GM12878 (cell line): ENCODE measurements around the gene EEF1AKMT3. TPM values are rescaled to one million over a fixed set of nuclear protein-coding genes. Genes with fewer than 3 reads are reported as not detected.

ENCODE experiments used
- BACH1 ChIP-seq: fragments of 450-650 bp; IDR thresholded peaks from 2 replicates; pipeline ENCODE4 v1.6.1; 2017; ENCODE audit warnings: mild to moderate bottlenecking, borderline replicate concordance
- BMI1 ChIP-seq: fragments of 450-650 bp; IDR thresholded peaks from 2 replicates; pipeline ENCODE4 v1.6.1; 2016; ENCODE audit warnings: mild to moderate bottlenecking, moderate library complexity, borderline replicate concordance
- CHD1 ChIP-seq: IDR thresholded peaks from 2 replicates; pipeline ENCODE4 v1.6.1; 2012; ENCODE audit warnings: low read depth, low read length, improper control_type of control experiment
- CREM ChIP-seq: IDR thresholded peaks from 2 replicates; pipeline ENCODE4 v1.6.1; 2014; ENCODE audit warnings: antibody characterized with exemption, low read depth
- GABPA ChIP-seq: IDR thresholded peaks from 2 replicates; pipeline ENCODE4 v1.6.1; 2014; ENCODE audit warnings: antibody characterized with exemption, low read depth, mild to moderate bottlenecking, inconsistent platforms
- IKZF2 ChIP-seq, 2 experiments: fragments of 450-650 bp; IDR thresholded peaks; 2 replicates each; pipeline ENCODE4 v1.6.1; 2017; ENCODE audit warnings: mild to moderate bottlenecking in 2 of 2, moderate library complexity in 2 of 2
- KLF5 ChIP-seq: fragments of 450-650 bp; IDR thresholded peaks from 2 replicates; pipeline ENCODE4 v1.6.1; 2014; ENCODE audit warnings: mild to moderate bottlenecking; ENCODE audit not compliant: partially characterized antibody
- MTA2 ChIP-seq: fragments of 450-650 bp; IDR thresholded peaks from 2 replicates; pipeline ENCODE4 v1.6.1; 2016; ENCODE audit warnings: low read depth, mild to moderate bottlenecking, moderate library complexity
- NBN ChIP-seq: fragments of 450-650 bp; IDR thresholded peaks from 2 replicates; pipeline ENCODE4 v1.6.1; 2016
- PRDM15 ChIP-seq: fragments of 450-650 bp; formaldehyde crosslinking; IDR thresholded peaks from 2 replicates; pipeline ENCODE4 v1.4.0; 2020; ENCODE audit warnings: mild to moderate bottlenecking, moderate library complexity
- RAD51 ChIP-seq: fragments of 450-650 bp; IDR thresholded peaks from 2 replicates; pipeline ENCODE4 v1.6.1; 2016; ENCODE audit warnings: moderate library complexity, mild to moderate bottlenecking, inconsistent platforms
- RCOR1 ChIP-seq: conservative IDR thresholded peaks from 2 replicates; pipeline ENCODE4 v1.6.1; 2012; ENCODE audit warnings: low read depth, low read length, improper control_type of control experiment
- RUNX3 ChIP-seq: IDR thresholded peaks from 2 replicates; pipeline ENCODE4 v1.6.1; 2012; ENCODE audit warnings: low read length, inconsistent platforms
- SP1 ChIP-seq: IDR thresholded peaks from one replicate; pipeline ENCODE4 v1.6.1; 2011; ENCODE audit warnings: low read depth, low read length
- ZNF622 ChIP-seq: fragments of 450-650 bp; IDR thresholded peaks from 2 replicates; pipeline ENCODE4 v1.6.1; 2017; ENCODE audit warnings: mild to moderate bottlenecking, inconsistent platforms
- polyA plus RNA-seq, 11 experiments: library from polyadenylated mRNA; depleted of rRNA in 4 of 11; unstranded in 6 of 11; stranded (reverse) in 5 of 11; fragments of >200 nt; fragmentation: Nextera tagmentation in 4 of 11; fragmentation: Illumina TruSeq in 1 of 11; extraction: Ambion mirVana in 4 of 11; extraction: Trizol in 1 of 11; gene quantifications; 1 replicate in 1 of 11; 2 replicates in 10 of 11; pipeline versions ENCODE4 v1.2.1 to v1.2.3, GENCODE V29; 2011 to 2016; ENCODE audit warnings: inconsistent platforms in 2 of 11, missing spikeins in 2 of 11, low read depth in 1 of 11
- total RNA-seq, 4 experiments: library from RNA; depleted of rRNA in 3 of 4; stranded (reverse); fragments of >200 nt in 3 of 4; fragmentation: Illumina TruSeq in 1 of 4; extraction: Trizol in 1 of 4; gene quantifications; 2 replicates each; pipeline versions ENCODE4 v1.2.1 to v1.2.3, GENCODE V29; 2013 to 2021
- TF ChIP-seq, protein P1 (sequence below): fragments of 450-650 bp; IDR thresholded peaks from 2 replicates; pipeline ENCODE4 v1.6.1; 2018; ENCODE audit warnings: borderline replicate concordance, mild to moderate bottlenecking; ENCODE audit not compliant: partially characterized antibody

The EEF1AKMT3 gene
- total and polyA plus RNA-seq, 10 of the 15 experiments (the other 5 are each of a cell fraction or from before 2014, with no cell fraction given), result 1.2 to 8.2 (median 3.5) TPM

- no peak for TF ChIP-seq PRDM15 (CRISPR knock-in tag)
- no peak for TF ChIP-seq MTA2
- TF ChIP-seq RCOR1, result peak; percentile 87; the same call in 1 of the 2 replicates
- peak; percentile 28; the same call in 1 of the 2 replicates for TF ChIP-seq NBN
- no peak for TF ChIP-seq SP1
- TF ChIP-seq CREM, result peak; percentile 46; the same call in 1 of the 2 replicates
- no peak for TF ChIP-seq CHD1
- TF ChIP-seq KLF5, result no peak
- peak; percentile 68; the same call in 1 of the 2 replicates for TF ChIP-seq GABPA
- TF ChIP-seq ZNF622, result no peak
- TF ChIP-seq RUNX3, result peak; percentile 28; the same call in 1 of the 2 replicates
- no peak for TF ChIP-seq IKZF2 (IDR thresholded peaks at IDR 0.05)
- TF ChIP-seq, protein P1, sequence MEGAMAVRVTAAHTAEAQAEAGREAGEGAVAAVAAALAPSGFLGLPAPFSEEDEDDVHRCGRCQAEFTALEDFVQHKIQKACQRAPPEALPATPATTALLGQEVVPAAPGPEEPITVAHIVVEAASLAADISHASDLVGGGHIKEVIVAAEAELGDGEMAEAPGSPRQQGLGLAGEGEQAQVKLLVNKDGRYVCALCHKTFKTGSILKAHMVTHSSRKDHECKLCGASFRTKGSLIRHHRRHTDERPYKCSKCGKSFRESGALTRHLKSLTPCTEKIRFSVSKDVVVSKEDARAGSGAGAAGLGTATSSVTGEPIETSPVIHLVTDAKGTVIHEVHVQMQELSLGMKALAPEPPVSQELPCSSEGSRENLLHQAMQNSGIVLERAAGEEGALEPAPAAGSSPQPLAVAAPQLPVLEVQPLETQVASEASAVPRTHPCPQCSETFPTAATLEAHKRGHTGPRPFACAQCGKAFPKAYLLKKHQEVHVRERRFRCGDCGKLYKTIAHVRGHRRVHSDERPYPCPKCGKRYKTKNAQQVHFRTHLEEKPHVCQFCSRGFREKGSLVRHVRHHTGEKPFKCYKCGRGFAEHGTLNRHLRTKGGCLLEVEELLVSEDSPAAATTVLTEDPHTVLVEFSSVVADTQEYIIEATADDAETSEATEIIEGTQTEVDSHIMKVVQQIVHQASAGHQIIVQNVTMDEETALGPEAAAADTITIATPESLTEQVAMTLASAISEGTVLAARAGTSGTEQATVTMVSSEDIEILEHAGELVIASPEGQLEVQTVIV, result no peak
- no peak for TF ChIP-seq RAD51
- no peak for TF ChIP-seq BACH1
- peak; percentile 86 for TF ChIP-seq BMI1
These were observed 31.6 kb upstream of the EEF1AKMT3 start (continued) for GRCh38 chr12:57740656-57741412.
